ENCODE results near the gene REN.

REN gene

DNA sequence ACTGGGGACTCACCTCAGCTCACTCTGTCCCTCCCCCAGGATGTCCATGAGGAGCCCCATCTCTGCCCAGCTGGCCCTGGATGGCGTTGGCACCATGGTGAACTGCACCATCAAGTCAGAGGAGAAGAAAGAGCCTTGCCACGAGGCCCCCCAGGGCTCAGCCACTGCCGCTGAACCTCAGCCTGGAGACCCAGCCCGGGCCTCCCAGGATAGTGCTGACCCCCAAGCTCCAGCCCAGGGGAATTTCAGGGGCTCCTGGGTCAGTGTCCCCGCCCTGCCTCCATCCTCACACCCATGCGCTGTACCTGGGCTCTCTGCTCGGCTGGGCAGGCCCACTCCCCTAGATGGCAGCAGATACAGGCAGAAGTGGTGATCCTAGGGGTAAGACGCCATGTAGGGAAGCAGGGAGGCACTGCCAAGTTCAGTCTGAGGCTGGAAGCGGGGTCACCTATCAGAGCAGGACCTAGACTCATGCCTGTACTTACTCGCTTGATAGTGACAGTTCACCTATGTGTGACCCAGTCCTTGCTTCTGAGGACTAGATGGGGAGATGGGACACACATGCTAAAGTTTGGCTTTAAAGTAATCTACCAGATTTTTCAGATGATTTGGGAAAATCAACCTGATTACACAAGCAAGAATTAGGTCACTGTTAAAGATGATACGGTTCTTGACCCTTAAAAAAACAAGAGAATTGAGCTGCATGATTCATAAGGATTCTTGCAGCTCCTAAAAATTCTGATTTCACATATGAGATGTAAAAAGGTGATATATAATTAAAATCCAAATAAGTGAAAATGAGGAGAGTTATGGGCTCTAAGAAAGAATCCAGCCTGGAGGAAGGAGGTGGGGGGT, 53.0 kb downstream of the REN start:
- no peaks in the 10 kb centered on the region for H3K27me3 ChIP-seq (ENCODE audit: insufficient read depth, low read length, poor library complexity, severe bottlenecking)
- TF ChIP-seq, protein P1, sequence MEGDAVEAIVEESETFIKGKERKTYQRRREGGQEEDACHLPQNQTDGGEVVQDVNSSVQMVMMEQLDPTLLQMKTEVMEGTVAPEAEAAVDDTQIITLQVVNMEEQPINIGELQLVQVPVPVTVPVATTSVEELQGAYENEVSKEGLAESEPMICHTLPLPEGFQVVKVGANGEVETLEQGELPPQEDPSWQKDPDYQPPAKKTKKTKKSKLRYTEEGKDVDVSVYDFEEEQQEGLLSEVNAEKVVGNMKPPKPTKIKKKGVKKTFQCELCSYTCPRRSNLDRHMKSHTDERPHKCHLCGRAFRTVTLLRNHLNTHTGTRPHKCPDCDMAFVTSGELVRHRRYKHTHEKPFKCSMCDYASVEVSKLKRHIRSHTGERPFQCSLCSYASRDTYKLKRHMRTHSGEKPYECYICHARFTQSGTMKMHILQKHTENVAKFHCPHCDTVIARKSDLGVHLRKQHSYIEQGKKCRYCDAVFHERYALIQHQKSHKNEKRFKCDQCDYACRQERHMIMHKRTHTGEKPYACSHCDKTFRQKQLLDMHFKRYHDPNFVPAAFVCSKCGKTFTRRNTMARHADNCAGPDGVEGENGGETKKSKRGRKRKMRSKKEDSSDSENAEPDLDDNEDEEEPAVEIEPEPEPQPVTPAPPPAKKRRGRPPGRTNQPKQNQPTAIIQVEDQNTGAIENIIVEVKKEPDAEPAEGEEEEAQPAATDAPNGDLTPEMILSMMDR (conservative IDR thresholded peaks at IDR 0.05; ENCODE audit: low read length): peak; percentile 39
- TF ChIP-seq EZH2phosphoT487 (IDR thresholded peaks at IDR 0.05; ENCODE audit: borderline replicate concordance): no peak
- H3K4me1 ChIP-seq (ENCODE audit: insufficient read depth, low read length, poor library complexity, severe bottlenecking): peaks cover 19% of the 10 kb centered on the region
- H4K20me1 ChIP-seq (ENCODE audit: insufficient read depth, low read length, poor library complexity, severe bottlenecking): no peaks in the 10 kb centered on the region
- no peaks in the 10 kb centered on the region for H3K9me2 ChIP-seq (replicated peaks; ENCODE audit: low read depth, low read length)
- H3F3A ChIP-seq (ENCODE audit: low read depth): no peaks in the 10 kb centered on the region
- H3K4me2 ChIP-seq (ENCODE audit: low read depth, low read length, poor library complexity, severe bottlenecking): no peak overlapping the region
- peaks cover 4% of the 10 kb centered on the region; the same call in 1 of the 2 replicates for H3K79me2 ChIP-seq (ENCODE audit: insufficient read depth, low read length)
- H3K4me3 ChIP-seq (ENCODE audit: low read length, poor library complexity, severe bottlenecking): no peak overlapping the region
- no peaks in the 10 kb centered on the region for H3K36me3 ChIP-seq (ENCODE audit: insufficient read depth, low read length)
- no peak overlapping the region for H2AFZ ChIP-seq (ENCODE audit: low read length)
- no peaks in the 10 kb centered on the region for H3K9me3 ChIP-seq (ENCODE audit: insufficient read depth, low read depth, low read length)
- H3K9ac ChIP-seq (ENCODE audit: low read depth, low read length, poor library complexity, severe bottlenecking): no peak overlapping the region

DNA sequence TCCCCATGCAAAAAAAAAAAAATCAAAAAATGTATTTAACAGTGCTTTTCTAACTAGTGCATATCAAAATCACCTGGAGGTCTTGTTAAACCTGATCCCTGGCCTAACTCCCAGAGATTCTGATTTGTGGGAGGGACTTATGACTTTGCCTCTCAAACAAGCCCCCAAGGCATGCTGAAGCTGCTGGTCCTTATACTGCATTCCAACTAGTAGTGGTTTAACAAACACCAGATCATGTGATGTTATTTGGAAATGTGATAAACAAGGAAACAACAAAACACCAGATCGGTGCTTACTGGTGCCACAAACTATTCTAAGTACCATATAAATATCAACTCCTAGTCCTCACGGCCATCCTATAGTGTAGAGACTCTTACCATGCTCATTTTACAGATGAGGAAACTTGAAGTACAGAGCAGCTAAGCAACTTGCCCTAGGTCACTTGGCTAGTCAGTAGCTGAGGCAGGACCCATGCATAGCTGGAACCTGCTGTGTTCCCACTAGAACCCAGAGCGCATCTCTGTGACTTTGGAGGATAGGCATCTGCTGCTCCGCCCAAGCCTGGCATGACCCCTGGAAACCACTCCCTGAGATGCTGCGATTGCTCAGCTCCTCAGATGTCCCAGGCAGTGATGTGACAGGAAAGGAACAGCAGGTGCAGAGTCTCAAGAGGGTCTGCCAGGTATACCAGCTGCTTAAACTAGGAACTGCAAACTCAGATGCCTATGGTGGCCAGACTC, 55.1 kb downstream of the REN start:
- no peak overlapping the region for H3K4me3 ChIP-seq (ENCODE audit: low read length, poor library complexity, severe bottlenecking)
- no peaks in the 10 kb centered on the region for H3K36me3 ChIP-seq (ENCODE audit: insufficient read depth, low read length)
- no peaks in the 10 kb centered on the region for H4K20me1 ChIP-seq (ENCODE audit: insufficient read depth, low read length, poor library complexity, severe bottlenecking)
- no peak overlapping the region for H3K9ac ChIP-seq (ENCODE audit: low read depth, low read length, poor library complexity, severe bottlenecking)
- peaks cover 30% of the 10 kb centered on the region for H3K4me1 ChIP-seq (ENCODE audit: insufficient read depth, low read length, poor library complexity, severe bottlenecking)
- peaks cover 21% of the 10 kb centered on the region for H3K79me2 ChIP-seq (ENCODE audit: insufficient read depth, low read length)
- H3K9me3 ChIP-seq (ENCODE audit: insufficient read depth, low read depth, low read length): no peaks in the 10 kb centered on the region
- no peak overlapping the region for H3K4me2 ChIP-seq (ENCODE audit: low read depth, low read length, poor library complexity, severe bottlenecking)
- peaks cover 2% of the 10 kb centered on the region; the same call in 1 of the 2 replicates for H3F3A ChIP-seq (ENCODE audit: low read depth)
- no peaks in the 10 kb centered on the region for H3K27me3 ChIP-seq (ENCODE audit: insufficient read depth, low read length, poor library complexity, severe bottlenecking)
- H3K9me2 ChIP-seq (replicated peaks; ENCODE audit: low read depth, low read length): no peaks in the 10 kb centered on the region
- H2AFZ ChIP-seq (ENCODE audit: low read length): no peak overlapping the region
- TF ChIP-seq EZH2phosphoT487 (IDR thresholded peaks at IDR 0.05; ENCODE audit: borderline replicate concordance): no peak
- TF ChIP-seq, protein P1 (conservative IDR thresholded peaks at IDR 0.05; ENCODE audit: low read length): no peak

DNA sequence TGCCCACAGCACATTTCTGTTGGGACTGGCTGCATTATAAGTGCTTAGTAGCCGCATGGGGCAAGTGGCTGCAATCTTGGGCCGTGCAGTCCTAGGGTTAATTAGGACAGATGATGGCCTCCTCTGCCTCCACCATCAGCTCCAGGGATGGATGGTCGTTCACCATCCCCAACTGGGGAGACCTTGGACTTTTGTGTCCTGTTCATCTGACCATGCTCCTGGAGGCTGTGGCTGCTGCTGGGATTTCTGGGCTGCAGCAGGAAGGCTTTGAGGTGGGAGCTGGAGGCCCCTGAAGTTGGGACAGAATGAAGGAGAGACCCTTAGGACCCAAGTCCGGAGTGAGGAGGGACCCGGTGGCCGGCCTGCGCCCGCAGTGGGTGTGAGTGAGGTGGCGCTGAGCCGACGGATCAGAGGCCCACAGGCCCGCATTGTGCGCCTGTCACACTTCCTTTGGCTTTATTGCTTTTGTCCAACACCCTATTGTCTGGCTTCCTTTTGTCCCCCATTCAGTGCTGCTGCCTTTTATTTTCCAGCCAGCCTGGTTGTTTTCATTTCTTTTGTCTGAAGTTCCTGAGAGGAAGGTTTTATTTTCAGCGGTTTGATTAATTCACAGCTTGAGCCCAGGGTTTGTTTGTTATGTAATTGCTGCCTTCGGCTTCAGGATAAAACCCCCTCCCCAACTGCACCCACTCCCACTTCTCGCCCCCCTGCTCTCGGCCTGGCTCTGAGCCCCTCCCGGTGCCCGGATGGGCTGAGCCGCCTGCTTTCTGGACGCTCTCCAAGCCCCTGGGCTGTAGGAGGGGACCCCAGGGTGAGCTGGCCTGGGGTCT, 57.6 kb downstream of the REN start:
- peaks cover 27% of the 10 kb centered on the region for H3K79me2 ChIP-seq (ENCODE audit: insufficient read depth, low read length)

More for the DNA sequence above, 57.6 kb downstream of the REN start:
- H3K4me3 ChIP-seq (ENCODE audit: low read length, poor library complexity, severe bottlenecking): no peak overlapping the region
- H3K36me3 ChIP-seq (ENCODE audit: insufficient read depth, low read length): no peaks in the 10 kb centered on the region
- no peak overlapping the region for H2AFZ ChIP-seq (ENCODE audit: low read length)
- peaks cover 18% of the 10 kb centered on the region for H3F3A ChIP-seq (ENCODE audit: low read depth)
- H3K4me1 ChIP-seq (ENCODE audit: insufficient read depth, low read length, poor library complexity, severe bottlenecking): peaks cover 53% of the 10 kb centered on the region
- TF ChIP-seq, protein P1 (conservative IDR thresholded peaks at IDR 0.05; ENCODE audit: low read length): no peak
- TF ChIP-seq EZH2phosphoT487 (IDR thresholded peaks at IDR 0.05; ENCODE audit: borderline replicate concordance): no peak
- no peaks in the 10 kb centered on the region for H3K27me3 ChIP-seq (ENCODE audit: insufficient read depth, low read length, poor library complexity, severe bottlenecking)
- H3K9me3 ChIP-seq (ENCODE audit: insufficient read depth, low read depth, low read length): no peaks in the 10 kb centered on the region
- peak overlapping the region; percentile 51 for H3K9ac ChIP-seq (ENCODE audit: low read depth, low read length, poor library complexity, severe bottlenecking)
- peak overlapping the region; percentile 7 for H3K4me2 ChIP-seq (ENCODE audit: low read depth, low read length, poor library complexity, severe bottlenecking)
- no peaks in the 10 kb centered on the region for H3K9me2 ChIP-seq (replicated peaks; ENCODE audit: low read depth, low read length)
- H4K20me1 ChIP-seq (ENCODE audit: insufficient read depth, low read length, poor library complexity, severe bottlenecking): no peaks in the 10 kb centered on the region

Data from Loucy (cell line).